Thyroid gland (tissue), 4 donors: ENCODE data around the gene ADAMTSL1. TPM values are rescaled to one million over a fixed set of nuclear protein-coding genes. Genes with fewer than 3 reads are reported as not detected.

Experiments
- DNase-seq, 2 donors: peaks; one replicate each; pipeline ENCODE4 v3.0.0-alpha.2; 2019
- H3K27ac ChIP-seq, 3 donors: fragments of 200-600 bp; sonication (generic); 1 replicate in 2 of 3; 2 replicates in 1 of 3; pipeline ENCODE4 v1.5.1; 2016 to 2019; ENCODE audit warnings: mild to moderate bottlenecking in 1 of 3, moderate library complexity in 1 of 3
- H3K27me3 ChIP-seq: fragments of 200-600 bp; sonication (generic); one replicate; pipeline ENCODE4 v1.5.1; 2019
- H3K36me3 ChIP-seq, 2 donors: fragments of 200-600 bp; sonication (generic); one replicate each; pipeline ENCODE4 v1.5.1; 2016 to 2019
- H3K4me1 ChIP-seq, 2 donors: fragments of 200-600 bp; sonication (generic); one replicate each; pipeline ENCODE4 v1.5.1; 2017 to 2019
- H3K4me3 ChIP-seq, 3 donors: fragments of 200-600 bp; sonication (generic); replicated peaks in 1 of 3; 1 replicate in 2 of 3; 2 replicates in 1 of 3; pipeline ENCODE4 v1.5.1; 2016; ENCODE audit warnings: mild to moderate bottlenecking in 1 of 3
- H3K9me3 ChIP-seq: fragments of 200-600 bp; sonication (generic); one replicate; pipeline ENCODE4 v1.5.1; 2017
- CTCF ChIP-seq, 6 experiments: fragments of 200-600 bp in 3 of 6; fragments of 450-650 bp in 3 of 6; sonication (generic) in 3 of 6; IDR thresholded peaks; one replicate each; pipeline ENCODE4 v1.5.1; 2016 to 2019; ENCODE audit warnings: antibody characterized with exemption in 6 of 6, mild to moderate bottlenecking in 2 of 6, inconsistent platforms in 1 of 6, moderate library complexity in 1 of 6
- POLR2A ChIP-seq, 2 donors: fragments of 450-650 bp; IDR thresholded peaks; one replicate each; pipeline ENCODE4 v1.6.1; 2017; ENCODE audit warnings: antibody characterized with exemption in 2 of 2, mild to moderate bottlenecking in 2 of 2, moderate library complexity in 1 of 2
- WGBS, 2 donors: methylation state at CpG; one replicate each; pipeline ENCODE4 v1.1.5; 2017; 5-methylcytosine and 5-hydroxymethylcytosine counted together
- intact Hi-C: fragments of 100-400 bp; cut with DNase I; formaldehyde crosslinking; loops from one replicate; pipeline ENCODE4 v1.15.1; 2023
- total RNA-seq, 4 donors: library from RNA; depleted of rRNA; stranded (reverse); fragments of >200 nt; gene quantifications; one replicate each; pipeline ENCODE4 v1.2.3, GENCODE V29; 2016

ADAMTSL1 gene
- total RNA-seq, 4 donors from 2014 or later: 1.6 to 9.0 (median 4.8) TPM

- Histone ChIP-seq H3K27ac (no peak overlapping the region), H3K9me3 (no peaks in the 10 kb centered on the region), H3K4me1 (no peaks in the 10 kb centered on the region), H3K36me3 (no peaks in the 10 kb centered on the region), H3K27me3 (no peaks in the 10 kb centered on the region), H3K4me3 (no peak overlapping the region)
- TF ChIP-seq CTCF (IDR thresholded peaks at IDR 0.05): no peak
- DNase-seq: no peak
- 88 to 91% methylated on average over 6 of the region's 6 CpGs for WGBS, 2 donors
- intact Hi-C loops: no loop called here
Measured at GRCh38 chr9:18614116-18614515, 140.2 kb downstream of the ADAMTSL1 start.

- WGBS, 2 donors: 92 to 95% methylated on average over 2 of the region's 2 CpGs
- no peak for DNase-seq
- TF ChIP-seq CTCF (IDR thresholded peaks at IDR 0.05): no peak
- TF ChIP-seq POLR2A (IDR thresholded peaks at IDR 0.05): no peak
- Histone ChIP-seq H3K4me3 (no peak overlapping the region), H3K4me1 (no peaks in the 10 kb centered on the region), H3K27ac (no peak overlapping the region), H3K27me3 (no peaks in the 10 kb centered on the region), H3K36me3 (no peaks in the 10 kb centered on the region), H3K9me3 (no peaks in the 10 kb centered on the region)
- intact Hi-C loops: no loop called here
Measured at GRCh38 chr9:18614651-18615050, 140.7 kb downstream of the ADAMTSL1 start.

GRCh38 chr9:18616976-18617375, 143.0 kb downstream of the ADAMTSL1 start:
- Histone ChIP-seq H3K27ac (no peak overlapping the region), H3K4me1 (no peaks in the 10 kb centered on the region), H3K9me3 (no peaks in the 10 kb centered on the region), H3K36me3 (no peaks in the 10 kb centered on the region), H3K4me3 (no peak overlapping the region), H3K27me3 (no peaks in the 10 kb centered on the region)
- no peak for DNase-seq
- intact Hi-C loops: no loop called here
- no peak for TF ChIP-seq POLR2A (IDR thresholded peaks at IDR 0.05)
- no peak for TF ChIP-seq CTCF (IDR thresholded peaks at IDR 0.05)

GRCh38 chr9:18617759-18618158, 143.8 kb downstream of the ADAMTSL1 start:
- no peaks in the 10 kb centered on the region for H3K4me1 ChIP-seq
- no peak for DNase-seq
- 78 to 83% methylated on average over 1 of the region's 1 CpG for WGBS, 2 donors
- TF ChIP-seq POLR2A (IDR thresholded peaks at IDR 0.05): no peak
- no peak for TF ChIP-seq CTCF (IDR thresholded peaks at IDR 0.05)
- no peaks in the 10 kb centered on the region for H3K36me3 ChIP-seq
- no peaks in the 10 kb centered on the region for H3K9me3 ChIP-seq
- intact Hi-C loops: no loop called here
- no peak overlapping the region for H3K4me3 ChIP-seq
- H3K27me3 ChIP-seq: no peaks in the 10 kb centered on the region
- H3K27ac ChIP-seq: no peak overlapping the region

- Histone ChIP-seq H3K27ac (no peak overlapping the region), H3K4me3 (no peak overlapping the region), H3K9me3 (no peaks in the 10 kb centered on the region), H3K36me3 (no peaks in the 10 kb centered on the region), H3K4me1 (no peaks in the 10 kb centered on the region), H3K27me3 (no peaks in the 10 kb centered on the region)
- WGBS, 2 donors: 77 to 83% methylated on average over 2 of the region's 2 CpGs
- intact Hi-C loops: no loop called here
- TF ChIP-seq CTCF (IDR thresholded peaks at IDR 0.05) (no peak), POLR2A (IDR thresholded peaks at IDR 0.05) (no peak)
- no peak for DNase-seq
Measured at GRCh38 chr9:18618862-18619261, 144.9 kb downstream of the ADAMTSL1 start.
